ENCODE measurements around the gene ZNF101. TPM values are rescaled to one million over a fixed set of nuclear protein-coding genes. Genes with fewer than 3 reads are reported as not detected.
A peak's percentile ranks its signal among the peaks of the same experiment; 100 is the strongest.
"Not testable (repeated sequence)": the region's sequence is repeated elsewhere in the genome, so short reads cannot be mapped to it uniquely, and the experiment has no call there.

ZNF101 gene
- total RNA-seq, 1 experiment from 2014 or later: 15.6 TPM

DNA sequence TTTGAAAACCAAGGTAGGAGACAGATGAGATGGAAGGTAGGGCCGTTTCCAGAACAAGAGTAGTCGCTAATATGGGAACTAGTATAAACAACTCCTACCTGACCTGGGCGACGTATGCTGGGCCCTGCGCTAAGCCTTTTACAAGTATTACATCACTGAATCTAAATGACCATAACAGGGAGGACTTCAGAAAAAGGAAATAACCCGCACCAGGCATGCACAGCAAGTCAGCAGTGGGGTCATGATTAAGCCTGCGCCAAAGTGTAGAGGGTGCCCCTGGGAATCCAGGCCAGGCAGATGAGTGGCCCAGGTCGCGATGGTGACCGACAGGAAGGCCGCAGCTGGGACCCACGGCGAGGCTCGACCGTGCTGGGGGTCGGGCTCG is 5.8 kb upstream of the ZNF101 start:
- no peaks in the 10 kb centered on the region for H3K27me3 ChIP-seq (ENCODE audit: control insufficient read depth, insufficient read depth, low read length)
- TF ChIP-seq CTCF (IDR thresholded peaks at IDR 0.05): no peak
- no peak for TF ChIP-seq SIN3A (IDR thresholded peaks at IDR 0.05; ENCODE audit: borderline replicate concordance, insufficient read depth, low read depth, low read length)
- no peak for TF ChIP-seq REST (IDR thresholded peaks at IDR 0.05; ENCODE audit: insufficient read depth in 1 of 2, low read depth in 2 of 2, low read length in 1 of 2)
- TF ChIP-seq POLR2AphosphoS5 (IDR thresholded peaks at IDR 0.05; ENCODE audit: low read depth, low read length): no peak
- no peak for TF ChIP-seq TCF7L2 (IDR thresholded peaks at IDR 0.05; ENCODE audit: low read depth, low read length)
- H3K9me3 ChIP-seq (ENCODE audit: control insufficient read depth, insufficient read depth, low read depth, low read length): no peaks in the 10 kb centered on the region
- POLR2A ChIA-PET: no interaction called here
- BruUV-seq (replicated peaks): no TSS peak
- ATAC-seq: no peak
- H3K4me3 ChIP-seq (ENCODE audit: low read depth in 2 of 2, low read length in 2 of 2): peak overlapping the region; percentile 74 to 81
- in situ Hi-C loops (cut with HindIII; ENCODE audit: low pct_unique_long_range_greater_than_20kb, low sequenced_read_pairs): no loop called here
- intact Hi-C loops (cut with micrococcal nuclease; ENCODE audit: unreplicated experiment): loop anchor here (10.0 kb wide), 1 partner anchor 72 kb away; the partner anchor contains the start of gene ZNF14
- no peak for DNase-seq (ENCODE audit: low read depth, low spot score)
- H3K27ac ChIP-seq (ENCODE audit: low read length): peak overlapping the region; percentile 74
- peaks cover 10% of the 10 kb centered on the region for H3K4me1 ChIP-seq (ENCODE audit: control insufficient read depth, insufficient read depth, low read length)
- CTCF ChIA-PET: no interaction called here
- peaks cover 5% of the 10 kb centered on the region; the same call in 1 of the 2 replicates for H3K36me3 ChIP-seq (ENCODE audit: control insufficient read depth, insufficient read depth, low read length)

GRCh38 chr19:19663256-19664120 is 5.2 kb upstream of the ZNF101 start, which contains the start of gene ATP13A1:
ATP13A1 (minus strand) TSS chr19:19663676; CDS start chr19:19663666, 10 bp downstream.
- Histone ChIP-seq H3K9me3 (ENCODE audit: control insufficient read depth, insufficient read depth, low read depth, low read length) (no peaks in the 10 kb centered on the region), H3K4me3 (ENCODE audit: low read depth in 2 of 2, low read length in 2 of 2) (peak within 1 kb of the TSS; percentile 74 to 81), H3K4me1 (ENCODE audit: control insufficient read depth, insufficient read depth, low read length) (peaks cover 10% of the 10 kb centered on the region), H3K36me3 (ENCODE audit: control insufficient read depth, insufficient read depth, low read length) (peaks cover 5% of the 10 kb centered on the region; the same call in 1 of the 2 replicates), H3K27ac (ENCODE audit: low read length) (peak within 1 kb of the TSS; percentile 79), H3K27me3 (ENCODE audit: control insufficient read depth, insufficient read depth, low read length) (no peaks in the 10 kb centered on the region)
- in situ Hi-C loops (cut with HindIII; ENCODE audit: low pct_unique_long_range_greater_than_20kb, low sequenced_read_pairs) (no loop called here), intact Hi-C loops (cut with micrococcal nuclease; ENCODE audit: unreplicated experiment) (loop anchor here (10.0 kb wide), 1 partner anchor 71 kb away; the partner anchor contains the start of gene ZNF14)
- ChIA-PET POLR2A (interaction anchor here (0.5 to 0.6 kb wide), 2 partner anchors 43 to 263 kb away, joined by 5 to 6 read pairs; no protein-coding TSS in a partner anchor), CTCF (interaction anchor here (0.6 kb wide), 1 partner anchor 51 kb away, joined by 3 read pairs; no protein-coding TSS in a partner anchor)
- DNase-seq (ENCODE audit: low read depth, low spot score) (peak; percentile 76), ATAC-seq (peak; percentile 94)
- TF ChIP-seq CTCF (IDR thresholded peaks at IDR 0.05) (no peak), POLR2AphosphoS5 (IDR thresholded peaks at IDR 0.05; ENCODE audit: low read depth, low read length) (no peak; the same call in none of the 2 replicates), TCF7L2 (IDR thresholded peaks at IDR 0.05; ENCODE audit: low read depth, low read length) (peak; percentile 74), SIN3A (IDR thresholded peaks at IDR 0.05; ENCODE audit: borderline replicate concordance, insufficient read depth, low read depth, low read length) (no peak), REST (IDR thresholded peaks at IDR 0.05; ENCODE audit: insufficient read depth in 1 of 2, low read depth in 2 of 2, low read length in 1 of 2) (0 out of 4 replicates have a peak, but pooled peaks of 1 of the 2 experiments have one; percentile 42)
- BruUV-seq (replicated peaks): no TSS peak

- POLR2A ChIA-PET; H3K36me3 ChIP-seq (ENCODE audit: control insufficient read depth, insufficient read depth, low read length); ATAC-seq; CTCF ChIA-PET; in situ Hi-C loops (cut with HindIII; ENCODE audit: low pct_unique_long_range_greater_than_20kb, low sequenced_read_pairs); BruUV-seq (replicated peaks); H3K4me3 ChIP-seq (ENCODE audit: low read depth in 2 of 2, low read length in 2 of 2); H3K27ac ChIP-seq (ENCODE audit: low read length); DNase-seq (ENCODE audit: low read depth, low spot score); H3K27me3 ChIP-seq (ENCODE audit: control insufficient read depth, insufficient read depth, low read length); H3K9me3 ChIP-seq (ENCODE audit: control insufficient read depth, insufficient read depth, low read depth, low read length): not testable (repeated sequence)
- peaks cover 10% of the 10 kb centered on the region for H3K4me1 ChIP-seq (ENCODE audit: control insufficient read depth, insufficient read depth, low read length)
- intact Hi-C loops (cut with micrococcal nuclease; ENCODE audit: unreplicated experiment): loop anchor here (10.0 kb wide), 1 partner anchor 69 kb away; the partner anchor contains the start of gene ZNF14
These were observed 3.2 kb upstream of the ZNF101 start for GRCh38 chr19:19665420-19665948.
